ENCODE data around the gene TMEM129.

Gene TMEM129

DNA sequence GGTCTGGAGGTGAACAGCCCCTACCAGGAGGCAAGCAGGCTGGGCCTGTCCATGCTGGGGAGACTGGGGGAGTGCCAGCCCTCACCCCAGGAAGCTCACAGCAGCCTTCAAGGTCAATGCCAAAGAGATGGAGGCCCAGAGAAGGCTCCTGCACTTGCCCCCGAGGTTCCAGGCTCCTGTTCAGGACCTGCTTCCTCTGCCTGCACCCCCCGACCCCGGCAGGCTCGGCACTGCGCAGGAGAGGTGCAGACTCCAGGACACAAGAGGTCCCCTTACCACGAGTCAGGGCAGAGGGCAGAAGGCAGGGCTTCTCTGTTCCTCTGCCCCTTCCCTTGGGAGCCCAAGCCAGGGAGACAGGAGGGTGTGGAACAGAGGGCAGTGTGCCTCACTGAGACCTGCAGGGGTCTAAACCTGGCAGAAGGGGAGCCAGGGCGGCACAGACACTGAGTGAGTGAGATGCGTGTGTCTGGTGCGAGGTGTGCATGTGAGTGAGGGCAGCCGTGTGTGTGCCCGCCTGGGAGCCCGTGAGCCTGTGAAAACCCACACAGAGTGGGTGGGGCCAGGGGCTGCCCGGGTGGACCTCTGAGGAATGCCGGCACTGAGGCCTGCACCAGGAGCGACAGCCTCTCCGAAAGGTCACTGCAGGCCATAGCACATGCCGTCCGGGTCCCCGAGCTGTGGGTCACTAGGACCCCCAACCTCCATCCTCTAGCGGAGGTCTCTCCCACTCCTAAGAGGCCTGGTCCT is 41.3 kb upstream of the TMEM129 start:
- no peak overlapping the region for H3K4me3 ChIP-seq (replicated peaks; ENCODE audit: low read depth, low read length)
- DNase-seq (ENCODE audit: extremely low read depth, low read depth) = no peak
- TF ChIP-seq CTCF (IDR thresholded peaks at IDR 0.05; ENCODE audit: low read depth, low read length, missing control alignments) = no peak

GRCh38 chr4:1761130-1761689 is 40.1 kb upstream of the TMEM129 start:
- no peak for TF ChIP-seq CTCF (IDR thresholded peaks at IDR 0.05; ENCODE audit: low read depth, low read length, missing control alignments)
- no peak for DNase-seq (ENCODE audit: extremely low read depth, low read depth)
- no peak overlapping the region for H3K4me3 ChIP-seq (replicated peaks; ENCODE audit: low read depth, low read length)

DNA sequence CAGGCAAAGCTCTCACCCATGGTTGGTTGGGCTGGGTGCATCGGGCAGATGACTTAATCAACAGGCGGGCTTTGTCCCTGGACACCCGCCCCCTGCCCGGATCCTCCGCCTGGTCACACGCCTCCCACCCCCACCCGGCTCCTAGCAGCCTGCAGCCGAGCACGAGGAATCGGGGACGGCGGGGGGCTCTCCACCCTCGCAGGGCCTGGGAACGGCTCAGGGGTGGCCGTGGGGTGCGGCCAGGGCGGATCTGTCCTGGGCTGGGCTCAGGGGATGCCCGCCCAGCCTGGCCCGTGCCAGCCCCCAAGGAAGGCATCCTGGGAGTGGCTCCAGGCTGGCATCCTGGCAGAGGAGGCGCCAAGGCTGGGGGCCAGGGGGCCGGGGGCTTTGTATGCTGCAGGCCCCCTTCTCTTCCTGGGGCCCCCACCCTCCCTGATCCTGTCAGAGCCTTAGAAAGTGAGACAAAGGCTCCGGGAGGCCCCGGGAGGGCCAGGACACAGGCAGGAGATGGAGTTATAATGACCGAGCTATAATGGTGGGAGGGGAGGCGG is 39.5 kb upstream of the TMEM129 start:
- H3K4me3 ChIP-seq (replicated peaks; ENCODE audit: low read depth, low read length) = no peak overlapping the region
- no peak for TF ChIP-seq CTCF (IDR thresholded peaks at IDR 0.05; ENCODE audit: low read depth, low read length, missing control alignments)

DNA sequence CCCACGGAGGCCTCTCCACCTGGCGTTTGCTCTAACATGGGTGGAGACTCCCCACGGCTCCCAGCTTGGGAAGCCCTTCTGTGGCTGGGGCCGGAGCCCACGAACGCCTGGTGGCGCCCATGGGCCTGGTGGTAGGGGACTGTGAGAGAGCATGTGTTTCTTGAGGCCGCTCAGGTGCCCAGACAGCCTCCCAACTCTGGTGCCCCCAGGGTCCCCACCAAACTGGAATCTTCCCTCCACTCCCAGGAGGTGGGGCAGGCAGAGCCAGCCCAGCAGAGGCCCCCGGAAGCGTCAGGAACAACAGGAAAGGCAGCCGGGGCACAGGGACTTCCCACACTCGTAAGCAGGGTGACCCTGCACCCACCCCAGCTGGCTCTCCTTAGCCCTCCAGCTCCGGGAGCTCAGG is 38.7 kb upstream of the TMEM129 start:
- no peak overlapping the region for H3K4me3 ChIP-seq (replicated peaks; ENCODE audit: low read depth, low read length)
- no peak for TF ChIP-seq CTCF (IDR thresholded peaks at IDR 0.05; ENCODE audit: low read depth, low read length, missing control alignments)
- no peak for DNase-seq (ENCODE audit: extremely low read depth, low read depth)

More for the DNA sequence above, 39.5 kb upstream of the TMEM129 start:
- no peak for DNase-seq (ENCODE audit: extremely low read depth, low read depth)

DNA sequence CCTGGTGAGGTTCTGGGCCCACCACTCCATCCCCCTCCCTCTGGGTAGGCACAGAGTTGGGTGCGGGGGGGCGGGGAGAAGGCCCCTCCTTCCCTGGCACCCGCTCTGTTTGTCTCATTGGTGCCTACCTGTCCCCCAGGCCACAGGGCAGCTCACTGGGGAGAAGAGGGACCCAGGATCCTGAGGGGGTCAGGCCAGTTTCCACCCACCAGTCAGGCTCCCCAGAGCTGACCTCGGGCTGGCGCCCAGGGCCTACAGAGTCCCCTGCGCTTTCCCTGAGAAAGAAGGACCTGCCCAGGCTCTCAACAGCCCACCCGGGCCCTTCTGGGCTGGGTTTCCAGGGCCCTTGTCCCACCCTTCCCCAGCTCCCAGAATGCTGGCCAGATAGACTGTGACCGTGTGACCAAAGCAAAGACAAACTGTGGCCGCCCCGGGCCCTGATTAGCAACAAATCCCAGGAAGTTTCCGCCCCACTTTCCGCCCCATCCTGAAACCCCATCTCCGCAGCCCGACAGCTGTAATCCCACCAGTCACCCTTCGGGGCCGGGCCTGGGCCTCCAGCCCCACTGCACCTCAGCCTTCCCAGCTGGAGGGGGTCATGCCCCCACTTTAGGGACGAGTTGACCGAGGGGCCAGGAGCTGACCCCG is 38.2 kb upstream of the TMEM129 start:
- DNase-seq (ENCODE audit: extremely low read depth, low read depth) = no peak
- TF ChIP-seq CTCF (IDR thresholded peaks at IDR 0.05; ENCODE audit: low read depth, low read length, missing control alignments) = no peak
- no peak overlapping the region for H3K4me3 ChIP-seq (replicated peaks; ENCODE audit: low read depth, low read length)

GRCh38 chr4:1758306-1759121 is 37.4 kb upstream of the TMEM129 start:
- no peak overlapping the region for H3K4me3 ChIP-seq (replicated peaks; ENCODE audit: low read depth, low read length)
- no peak for TF ChIP-seq CTCF (IDR thresholded peaks at IDR 0.05; ENCODE audit: low read depth, low read length, missing control alignments)
- no peak for DNase-seq (ENCODE audit: extremely low read depth, low read depth)

Measured in HFF-Myc (cell line).